ENCODE data around the gene TRIM46.

Gene TRIM46

GRCh38 chr1:155195201-155196102 lies 21.8 kb downstream of the TRIM46 start:
- Histone ChIP-seq H3K27me3 (ENCODE audit: insufficient read depth, low read depth, severe bottlenecking) (no peaks in the 10 kb centered on the region), H3K4me3 (ENCODE audit: low read depth, low read length) (peak overlapping the region; percentile 40), H3K27ac (peak overlapping the region; percentile 88), H3K36me3 (peaks cover 52% of the 10 kb centered on the region), H3K9me3 (ENCODE audit: severe bottlenecking) (no peaks in the 10 kb centered on the region)
- no peak for TF ChIP-seq CTCF (IDR thresholded peaks at IDR 0.05; ENCODE audit: low read depth, low read length)
- DNase-seq, result peak; percentile 56

- Histone ChIP-seq H3K27ac (no peak overlapping the region), H3K27me3 (ENCODE audit: insufficient read depth, low read depth, severe bottlenecking) (no peaks in the 10 kb centered on the region), H3K9me3 (ENCODE audit: severe bottlenecking) (no peaks in the 10 kb centered on the region), H3K4me3 (ENCODE audit: low read depth, low read length) (no peak overlapping the region), H3K36me3 (peaks cover 61% of the 10 kb centered on the region)
- no peak for DNase-seq
- TF ChIP-seq CTCF (IDR thresholded peaks at IDR 0.05; ENCODE audit: low read depth, low read length), result no peak
Measured at GRCh38 chr1:155196103-155196892, 22.6 kb downstream of the TRIM46 start.

GRCh38 chr1:155196893-155197638 lies 23.4 kb downstream of the TRIM46 start:
- Histone ChIP-seq H3K9me3 (ENCODE audit: severe bottlenecking) (no peaks in the 10 kb centered on the region), H3K27me3 (ENCODE audit: insufficient read depth, low read depth, severe bottlenecking) (no peaks in the 10 kb centered on the region), H3K4me3 (ENCODE audit: low read depth, low read length) (no peak overlapping the region), H3K36me3 (peaks cover 68% of the 10 kb centered on the region), H3K27ac (no peak overlapping the region)
- no peak for DNase-seq
- no peak for TF ChIP-seq CTCF (IDR thresholded peaks at IDR 0.05; ENCODE audit: low read depth, low read length)

- Histone ChIP-seq H3K36me3 (peaks cover 78% of the 10 kb centered on the region), H3K27me3 (ENCODE audit: insufficient read depth, low read depth, severe bottlenecking) (no peaks in the 10 kb centered on the region), H3K4me3 (ENCODE audit: low read depth, low read length) (no peak overlapping the region), H3K27ac (no peak overlapping the region), H3K9me3 (ENCODE audit: severe bottlenecking) (no peaks in the 10 kb centered on the region)
- no peak for DNase-seq
- no peak for TF ChIP-seq CTCF (IDR thresholded peaks at IDR 0.05; ENCODE audit: low read depth, low read length)
Measured at GRCh38 chr1:155197901-155198546, 24.4 kb downstream of the TRIM46 start.

GRCh38 chr1:155198547-155198906 lies 24.9 kb downstream of the TRIM46 start:
- Histone ChIP-seq H3K36me3 (peaks cover 82% of the 10 kb centered on the region), H3K27ac (no peak overlapping the region)
- no peak for DNase-seq

More at GRCh38 chr1:155198547-155198906, 24.9 kb downstream of the TRIM46 start:
- TF ChIP-seq CTCF (IDR thresholded peaks at IDR 0.05; ENCODE audit: low read depth, low read length), result no peak
- no peaks in the 10 kb centered on the region for H3K9me3 ChIP-seq (ENCODE audit: severe bottlenecking)
- H3K27me3 ChIP-seq (ENCODE audit: insufficient read depth, low read depth, severe bottlenecking), result no peaks in the 10 kb centered on the region
- no peak overlapping the region for H3K4me3 ChIP-seq (ENCODE audit: low read depth, low read length)

Data from WERI-Rb-1 (cell line).